ENCODE data around the gene SYCN. TPM values are rescaled to one million over a fixed set of nuclear protein-coding genes. Genes with fewer than 3 reads are reported as not detected.

The SYCN gene
- total and polyA plus RNA-seq, 2 of the 8 experiments (the other 6 are each of a cell fraction or from before 2014, with no cell fraction given) = not detected

DNA sequence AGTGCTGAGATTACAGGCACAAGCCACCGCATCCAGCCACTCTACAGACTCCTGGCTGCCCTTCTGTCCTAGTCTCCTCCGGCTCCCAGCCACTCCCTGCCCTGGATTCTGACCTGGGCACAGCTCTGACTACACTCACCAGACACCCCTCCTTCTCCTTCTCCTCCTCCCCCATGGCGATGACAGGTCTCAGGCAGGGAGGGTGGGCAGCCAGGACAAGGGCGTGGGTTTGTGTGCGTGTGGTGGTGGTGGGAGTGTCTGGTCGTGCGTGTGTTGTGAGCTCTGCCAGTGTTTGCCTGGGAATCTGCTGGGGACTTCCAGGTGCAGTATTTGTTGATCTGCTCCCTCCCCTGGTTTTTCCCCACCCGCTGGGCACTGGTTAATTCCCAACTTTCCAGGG lies 10.3 kb downstream of the SYCN start:
- no peak overlapping the region for H2BK120ac ChIP-seq (replicated peaks; ENCODE audit: low read depth, low read length)
- no peak overlapping the region for H4K5ac ChIP-seq (ENCODE audit: insufficient read length, low read depth, low read length)
- peak overlapping the region; percentile 95; the same call in 1 of the 2 replicates for H2AK5ac ChIP-seq (ENCODE audit: low read depth, low read length)
- peaks cover 11 to 25% (median 21%) of the 10 kb centered on the region in 4 experiments for H3K27me3 ChIP-seq (replicated peaks in 1 of 4; ENCODE audit: control insufficient read depth in 3 of 4, extremely low read depth in 1 of 4, insufficient read depth in 3 of 4, low read length in 3 of 4)
- 0 out of 7 replicates have a peak overlapping the region, but pooled peaks of 1 of the 4 experiments have one; percentile 37 for H3K9ac ChIP-seq (replicated peaks in 1 of 4; ENCODE audit: extremely low read depth in 1 of 4, low read depth in 3 of 4, low read length in 3 of 4)
- H3K4me3 ChIP-seq (ENCODE audit: extremely low read depth in 1 of 4, insufficient read depth in 2 of 4, low read depth in 3 of 4, low read length in 4 of 4) = no peak overlapping the region
- H4K8ac ChIP-seq (ENCODE audit: extremely low read depth, insufficient read depth, low read length) = no peak overlapping the region
- H3K9me3 ChIP-seq (ENCODE audit: insufficient read depth in 2 of 2, low read depth in 1 of 2, low read length in 1 of 2) = no peaks in the 10 kb centered on the region
- no peak overlapping the region for H2AFZ ChIP-seq (ENCODE audit: low read length)
- no peak overlapping the region for H3K4me2 ChIP-seq (ENCODE audit: insufficient read depth in 1 of 2, low read depth in 2 of 2, low read length in 2 of 2)
- H3K79me2 ChIP-seq (ENCODE audit: control insufficient read depth in 1 of 2, insufficient read depth in 2 of 2, low read length in 2 of 2) = no peaks in the 10 kb centered on the region
- H3K27ac ChIP-seq (ENCODE audit: low read depth, low read length) = no peak overlapping the region
- peaks cover 8% of the 10 kb centered on the region; the same call in 1 of the 2 replicates for H3K23me2 ChIP-seq (ENCODE audit: low read depth, low read length)
- H4K20me1 ChIP-seq (replicated peaks in 1 of 2; ENCODE audit: control insufficient read depth in 1 of 2, insufficient read depth in 2 of 2, low read length in 2 of 2) = peaks cover 0 to 2% of the 10 kb centered on the region in 2 experiments
- H3K4me1 ChIP-seq (replicated peaks in 1 of 4; ENCODE audit: control insufficient read depth in 3 of 4, insufficient read depth in 4 of 4, low read length in 3 of 4) = peaks cover 0 to 9% (median 8%) of the 10 kb centered on the region in 4 experiments; a peak in 6 of 7 replicates
- H3K79me1 ChIP-seq (ENCODE audit: low read depth, low read length) = no peaks in the 10 kb centered on the region
- H2BK20ac ChIP-seq (ENCODE audit: low read length) = 0 out of 2 replicates have a peak overlapping the region, but pooled peaks have one; percentile 48
- CTCF ChIA-PET (ENCODE audit: partially characterized antibody) = interaction anchor here (0.6 to 7.1 kb wide), 5 partner anchors 11 to 436 kb away, joined by 3 to 53 read pairs (median 3); no protein-coding TSS in a partner anchor
- DNase-seq (ENCODE audit: low read depth in 1 of 2, low spot score in 2 of 2) = no peak
- peak overlapping the region; percentile 88; the same call in 1 of the 2 replicates for H2BK15ac ChIP-seq (ENCODE audit: low read length)
- 0 out of 2 replicates have a peak overlapping the region, but pooled peaks have one; percentile 80 for H2BK12ac ChIP-seq (ENCODE audit: low read depth, low read length)
- no peak for FAIRE-seq
- no peaks in the 10 kb centered on the region for H3K36me3 ChIP-seq (ENCODE audit: control insufficient read depth in 2 of 4, insufficient read depth in 4 of 4, low read length in 3 of 4)
- TF ChIP-seq GABPA (IDR thresholded peaks at IDR 0.05; ENCODE audit: borderline replicate concordance, insufficient read depth, low read length) (no peak), SP1 (IDR thresholded peaks at IDR 0.05; ENCODE audit: low read depth, low read length) (no peak), BRCA1 (IDR thresholded peaks at IDR 0.05; ENCODE audit: low read depth, low read length) (no peak), ASH2L (IDR thresholded peaks at IDR 0.05; ENCODE audit: low read length) (no peak)
- WGBS, 2 experiments (ENCODE audit: extremely low coverage in 1 of 2, insufficient coverage in 1 of 2, insufficient read length in 1 of 2, insufficient replicate concordance in 2 of 2, low coverage in 1 of 2, low lambda C conversion rate in 2 of 2, missing lambda C conversion rate in 1 of 2) = 62% methylated on average over 8 of the region's 8 CpGs; no CpG with 5 or more reads in 1 of the 2 experiments
- H2BK5ac ChIP-seq (ENCODE audit: low read depth, low read length) = no peak overlapping the region
- POLR2A ChIA-PET (ENCODE audit: partially characterized antibody) = no interaction called here
- no peak overlapping the region for H3K23ac ChIP-seq (ENCODE audit: insufficient read length)
- no peak overlapping the region for H3K56ac ChIP-seq (replicated peaks; ENCODE audit: insufficient read length, low read depth, low read length)
- H3K18ac ChIP-seq (ENCODE audit: extremely low read depth, low read length) = no peak overlapping the region
- peak overlapping the region; percentile 55 for H4K91ac ChIP-seq (replicated peaks; ENCODE audit: insufficient read length, low read length)
- no peak overlapping the region for H3K4ac ChIP-seq (replicated peaks; ENCODE audit: insufficient read length, low read depth, low read length)
- H3K14ac ChIP-seq (ENCODE audit: insufficient read length) = no peak overlapping the region

All from H1 (cell line).